Neural cell (in vitro differentiated cells): ENCODE measurements around the gene TRIB2. TPM values are rescaled to one million over a fixed set of nuclear protein-coding genes. Genes with fewer than 3 reads are reported as not detected.

ENCODE experiments used
- H2AFZ ChIP-seq: fragments of 200-600, 300-800 bp; sonication (generic), shearing (Covaris generic); 2 replicates; pipeline ENCODE4 v1.6.0; 2014; ENCODE audit warnings: low read depth, mild to moderate bottlenecking, antibody characterized with exemption, low read length, moderate library complexity
- H3F3A ChIP-seq: fragments of 200-600 bp; shearing (Covaris generic); 2 replicates; pipeline ENCODE4 v1.6.1; 2016; ENCODE audit warnings: mild to moderate bottlenecking, moderate library complexity, mixed read lengths, antibody characterized with exemption, low read length; ENCODE audit not compliant: insufficient read depth, poor library complexity, severe bottlenecking
- H3K27ac ChIP-seq: fragments of 200-600, 300-800 bp; sonication (generic), shearing (Covaris generic); 2 replicates; pipeline ENCODE4 v1.5.1; 2014; ENCODE audit warnings: mild to moderate bottlenecking, low read length, moderate library complexity
- H3K27me3 ChIP-seq: fragments of 300-800, 200-600 bp; sonication (generic), shearing (Covaris generic); 2 replicates; pipeline ENCODE4 v1.6.0; 2014; ENCODE audit warnings: mild to moderate bottlenecking, low read depth, low read length, moderate library complexity; ENCODE audit not compliant: insufficient read depth
- H3K36me3 ChIP-seq: fragments of 300-800, 200-600 bp; sonication (generic), shearing (Covaris generic); 2 replicates; pipeline ENCODE4 v1.5.1; 2014; ENCODE audit warnings: mild to moderate bottlenecking, antibody characterized with exemption, low read length, moderate library complexity; ENCODE audit not compliant: insufficient read depth
- H3K4me2 ChIP-seq: fragments of 300-800, 200-600 bp; sonication (generic), shearing (Covaris generic); 2 replicates; pipeline ENCODE4 v1.6.0; 2014; ENCODE audit warnings: mild to moderate bottlenecking, low read length
- H3K4me3 ChIP-seq: fragments of 300-800, 200-600 bp; sonication (generic), shearing (Covaris generic); 2 replicates; pipeline ENCODE4 v1.5.1; 2014; ENCODE audit warnings: mild to moderate bottlenecking, low read length, moderate library complexity
- H3K79me2 ChIP-seq: fragments of 200-600 bp; shearing (Covaris generic); replicated peaks from 2 replicates; pipeline ENCODE4 v1.6.0; 2014; ENCODE audit warnings: mild to moderate bottlenecking, low read length, moderate library complexity; ENCODE audit not compliant: insufficient read depth
- H3K9ac ChIP-seq: fragments of 300-800, 200-600 bp; sonication (generic), shearing (Covaris generic); 2 replicates; pipeline ENCODE4 v1.6.1; 2016; ENCODE audit warnings: mild to moderate bottlenecking, low read length, mixed read lengths
- H3K9me2 ChIP-seq: fragments of 200-600 bp; shearing (Covaris generic); 2 replicates; pipeline ENCODE4 v1.6.1; 2016; ENCODE audit warnings: mild to moderate bottlenecking, low read length, mixed read lengths; ENCODE audit not compliant: insufficient read depth
- H3K9me3 ChIP-seq: fragments of 200-600, 300-800 bp; sonication (generic), shearing (Covaris generic); 2 replicates; pipeline ENCODE4 v1.6.1; 2016; ENCODE audit warnings: mild to moderate bottlenecking, mixed run types, low read length, moderate library complexity, mixed read lengths
- H4K20me1 ChIP-seq: fragments of 200-600 bp; shearing (Covaris generic); 2 replicates; pipeline ENCODE4 v1.6.1; 2016; ENCODE audit warnings: mild to moderate bottlenecking, mixed run types; ENCODE audit not compliant: insufficient read depth
- CTCF ChIP-seq: fragments of 450-650 bp; IDR thresholded peaks from 2 replicates; pipeline ENCODE4 v1.5.1; 2014; ENCODE audit warnings: antibody characterized with exemption, mild to moderate bottlenecking, moderate library complexity; ENCODE audit not compliant: poor library complexity, severe bottlenecking
- EP300 ChIP-seq: fragments of 450-650 bp; conservative IDR thresholded peaks from 2 replicates; pipeline ENCODE4 v1.6.1; 2014; ENCODE audit warnings: antibody characterized with exemption, mild to moderate bottlenecking, moderate library complexity; ENCODE audit not compliant: poor library complexity, severe bottlenecking
- EZH2 ChIP-seq: fragments of 200-600, 300-800 bp; shearing (Covaris generic), sonication (generic); IDR thresholded peaks from 2 replicates; pipeline ENCODE4 v1.6.1; 2014; ENCODE audit warnings: antibody characterized with exemption, low read length, borderline replicate concordance, mild to moderate bottlenecking; ENCODE audit not compliant: insufficient read depth, poor library complexity, severe bottlenecking
- MXI1 ChIP-seq: fragments of 450-650 bp; conservative IDR thresholded peaks from 2 replicates; pipeline ENCODE4 v1.6.1; 2014; ENCODE audit warnings: antibody characterized with exemption, mild to moderate bottlenecking; ENCODE audit not compliant: poor library complexity, severe bottlenecking
- POLR2AphosphoS5 ChIP-seq: IDR thresholded peaks from 2 replicates; pipeline ENCODE4 v1.6.1; 2012
- RAD21 ChIP-seq: fragments of 450-650 bp; conservative IDR thresholded peaks from 2 replicates; pipeline ENCODE4 v1.6.1; 2014; ENCODE audit warnings: antibody characterized with exemption, mild to moderate bottlenecking, moderate library complexity
- REST ChIP-seq: IDR thresholded peaks from 2 replicates; pipeline ENCODE4 v1.6.1; 2012; ENCODE audit warnings: borderline replicate concordance
- SMC3 ChIP-seq: fragments of 450-650 bp; conservative IDR thresholded peaks from 2 replicates; pipeline ENCODE4 v1.6.1; 2014; ENCODE audit warnings: antibody characterized with exemption, mild to moderate bottlenecking, moderate library complexity; ENCODE audit not compliant: poor library complexity
- TAF1 ChIP-seq: IDR thresholded peaks from 2 replicates; pipeline ENCODE4 v1.6.1; 2012; ENCODE audit warnings: low read depth
- polyA plus RNA-seq: library from polyadenylated mRNA; depleted of rRNA; stranded (reverse); fragments of >200 nt; gene quantifications from 2 replicates; pipeline ENCODE4 v1.2.3, GENCODE V29; 2014

Gene TRIB2
- polyA plus RNA-seq, 1 donor from 2014 or later = 123 TPM

DNA sequence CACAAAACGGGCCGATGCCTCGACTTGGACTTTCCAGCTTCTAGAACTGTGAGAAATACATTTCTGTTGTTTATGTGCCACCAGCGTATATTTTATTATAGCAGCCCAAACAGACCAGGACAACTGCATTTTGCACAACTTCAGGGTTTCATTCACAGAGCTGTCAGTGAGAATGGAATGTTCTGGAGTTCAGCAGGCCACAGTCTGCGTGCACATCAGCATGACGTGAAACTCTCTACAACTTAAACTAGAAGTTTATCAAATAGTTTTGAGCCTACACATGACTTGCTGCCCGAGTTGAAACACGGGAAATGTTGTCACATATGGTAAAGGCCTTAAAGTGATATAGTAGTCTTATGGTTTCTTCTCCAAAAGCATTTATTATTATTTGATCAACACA, 3.9 kb upstream of the TRIB2 start:
- Histone ChIP-seq H3K9me3 (no peaks in the 10 kb centered on the region), H3K27ac (no peak overlapping the region), H4K20me1 (no peaks in the 10 kb centered on the region), H3K4me2 (no peak overlapping the region), H3K9ac (no peak overlapping the region), H3K36me3 (no peaks in the 10 kb centered on the region), H3F3A (no peaks in the 10 kb centered on the region), H3K9me2 (no peaks in the 10 kb centered on the region), H3K4me3 (no peak overlapping the region), H2AFZ (no peak overlapping the region), H3K27me3 (no peaks in the 10 kb centered on the region), H3K79me2 (peaks cover 7% of the 10 kb centered on the region)
- no peak for TF ChIP-seq EZH2
- TF ChIP-seq RAD21 = no peak
- no peak for TF ChIP-seq EP300
- no peak for TF ChIP-seq REST
- no peak for TF ChIP-seq MXI1
- no peak for TF ChIP-seq SMC3
- no peak for TF ChIP-seq CTCF
- TF ChIP-seq POLR2AphosphoS5 = no peak
- no peak for TF ChIP-seq TAF1

- H3K27me3 ChIP-seq = no peaks in the 10 kb centered on the region
- no peak overlapping the region for H3K9ac ChIP-seq
- H3K27ac ChIP-seq = no peak overlapping the region
- H2AFZ ChIP-seq = no peak overlapping the region
- no peaks in the 10 kb centered on the region for H3K9me3 ChIP-seq
- H3K9me2 ChIP-seq = no peaks in the 10 kb centered on the region
- no peaks in the 10 kb centered on the region for H3K36me3 ChIP-seq
- H3K4me3 ChIP-seq = no peak overlapping the region
- H4K20me1 ChIP-seq = no peaks in the 10 kb centered on the region
- TF ChIP-seq SMC3 (no peak), EP300 (no peak), MXI1 (no peak), REST (no peak), POLR2AphosphoS5 (no peak), RAD21 (no peak), TAF1 (no peak), CTCF (no peak), EZH2 (no peak)
- no peak overlapping the region for H3K4me2 ChIP-seq
- H3K79me2 ChIP-seq = peaks cover 24% of the 10 kb centered on the region
- H3F3A ChIP-seq = peaks cover under 1% of the 10 kb centered on the region
Measured at GRCh38 chr2:12714391-12715221, 2.1 kb upstream of the TRIB2 start.
